ENCODE measurements around the gene SAP30. TPM values are rescaled to one million over a fixed set of nuclear protein-coding genes. Genes with fewer than 3 reads are reported as not detected.
A peak's percentile ranks its signal among the peaks of the same experiment; 100 is the strongest.

Gene SAP30
- total and polyA plus RNA-seq, 9 of the 15 experiments (the other 6 are each of a cell fraction or from before 2014, with no cell fraction given): 5.9 to 51.1 (median 32.6) TPM

GRCh38 chr4:173332963-173333657 lies 37.6 kb upstream of the SAP30 start (continued):
- TF ChIP-seq E2F8 (IDR thresholded peaks at IDR 0.05; ENCODE audit: low read depth, partially characterized antibody): no peak
- TF ChIP-seq NFIC (IDR thresholded peaks at IDR 0.05): no peak; the same call in 1 of the 2 replicates
- no peak for TF ChIP-seq MIER1 (IDR thresholded peaks at IDR 0.05; ENCODE audit: low read depth)
- TF ChIP-seq ZNF175 (CRISPR knock-in tag; IDR thresholded peaks at IDR 0.05; ENCODE audit: low read depth): no peak
- no peak for TF ChIP-seq MAFG (tag; conservative IDR thresholded peaks at IDR 0.05)
- TF ChIP-seq ELF1 (tag; IDR thresholded peaks at IDR 0.05): 0 out of 2 replicates have a peak, but pooled peaks have one; percentile 30
- TF ChIP-seq TEAD4 (IDR thresholded peaks at IDR 0.05; ENCODE audit: low read length): peak; percentile 11; the same call in 1 of the 2 replicates
- no peak for TF ChIP-seq TEAD4 (CRISPR knock-in tag; IDR thresholded peaks at IDR 0.05; ENCODE audit: borderline replicate concordance)
- TF ChIP-seq NKRF (IDR thresholded peaks at IDR 0.05; ENCODE audit: borderline replicate concordance): no peak
- TF ChIP-seq L3MBTL2 (IDR thresholded peaks at IDR 0.05): no peak
- TF ChIP-seq HDAC1 (IDR thresholded peaks at IDR 0.05): peak in 1 of 2 experiments; percentile 20; a peak in 1 of 4 replicates
- no peak for TF ChIP-seq ZNF449 (CRISPR knock-in tag; IDR thresholded peaks at IDR 0.05)
- no peak for TF ChIP-seq ZNF354B (CRISPR knock-in tag; IDR thresholded peaks at IDR 0.05)
- no peak for TF ChIP-seq YY1 (IDR thresholded peaks at IDR 0.05; ENCODE audit: borderline replicate concordance in 1 of 3, control insufficient read depth in 1 of 3, extremely low read depth in 1 of 3, insufficient read depth in 3 of 3, insufficient read length in 1 of 3, insufficient replicate concordance in 2 of 3, low read depth in 1 of 3, low read length in 2 of 3)
- no peak for TF ChIP-seq SRF (CRISPR knock-in tag; IDR thresholded peaks at IDR 0.05)
- TF ChIP-seq JUNB (CRISPR knock-in tag; conservative IDR thresholded peaks at IDR 0.05): no peak
- TF ChIP-seq VEZF1 (CRISPR knock-in tag; IDR thresholded peaks at IDR 0.05): no peak
- TF ChIP-seq SIRT6 (IDR thresholded peaks at IDR 0.05; ENCODE audit: low read depth, low read length): peak; percentile 91
- no peak for TF ChIP-seq NR2F6 (CRISPR knock-in tag; IDR thresholded peaks at IDR 0.05)
- no peak for TF ChIP-seq FOXP1 (CRISPR knock-in tag; IDR thresholded peaks at IDR 0.05)
